HCT116 (cell line): Measurements from ENCODE around the gene FADS6. TPM values are rescaled to one million over a fixed set of nuclear protein-coding genes. Genes with fewer than 3 reads are reported as not detected.

ENCODE experiments used
- ATAC-seq: fragments of 200-7000 bp; cut with Tn5 transposase; 2 replicates; pipeline ENCODE4 v1.9.1; 2020; ENCODE audit warnings: mild to moderate bottlenecking, moderate library complexity
- BruUV-seq: library from RNA; stranded (reverse); fragments of 400-500 nt; replicated peaks from 2 replicates; lab custom pipeline; 2021; lab: Mats Ljungman, UMichigan
- CTCF ChIA-PET: fragments of 300-600 bp; sonication (Branson Sonifier 250); formaldehyde crosslinking; loops from one replicate; lab custom pipeline; 2021; ENCODE audit warnings: antibody characterized with exemption; lab: Charles Lee
- POLR2A ChIA-PET: fragments of 300-600, 350-600 bp; sonication (Branson Sonifier 250); formaldehyde crosslinking; loops from one replicate; lab custom pipeline; 2021; ENCODE audit warnings: antibody characterized with exemption; lab: Charles Lee
- RAD21 ChIA-PET, 2 experiments: fragments of 300-600 bp; sonication (Branson Sonifier 250); formaldehyde crosslinking; loops; one replicate each; lab custom pipeline; 2023; ENCODE audit warnings: low total read pairs in 2 of 2; ENCODE audit not compliant: uncharacterized antibody in 2 of 2, unreplicated experiment in 2 of 2, low non-redundant PET in 1 of 2; lab: Charles Lee
- DNase-seq: peaks from one replicate; pipeline ENCODE4 v3.0.0-alpha.2; 2010; ENCODE audit warnings: low read depth, low spot score
- H2AFZ ChIP-seq: fragments of 200-600 bp; shearing (Covaris generic), sonication (generic); 2 replicates; pipeline ENCODE4 v1.6.1; 2017; ENCODE audit warnings: low read depth, mixed run types, mixed read lengths, antibody characterized with exemption, low read length; ENCODE audit not compliant: poor library complexity, severe bottlenecking
- H3K27ac ChIP-seq: 2 replicates; pipeline ENCODE4 v1.5.1; 2012; ENCODE audit warnings: low read depth, low read length
- H3K27me3 ChIP-seq: fragments of 200-600 bp; sonication (generic); 2 replicates; pipeline ENCODE4 v1.6.1; 2016; ENCODE audit warnings: mixed run types, low read length, mixed read lengths; ENCODE audit not compliant: insufficient read depth
- H3K36me3 ChIP-seq, 2 experiments: fragments of 200-500 bp in 1 of 2; fragments of 200-600 bp in 1 of 2; sonication (Bioruptor generic) in 1 of 2; sonication (generic) in 1 of 2; 2 replicates each; pipeline versions ENCODE4 v1.5.1 to v1.6.1; 2014 to 2016; ENCODE audit warnings: low read length in 2 of 2, inconsistent platforms in 1 of 2, mixed read lengths in 1 of 2, mixed run types in 1 of 2; ENCODE audit not compliant: insufficient read depth in 2 of 2, control insufficient read depth in 1 of 2
- H3K4me1 ChIP-seq, 2 experiments: fragments of 200-600 bp in 1 of 2; sonication (generic) in 1 of 2; 2 replicates each; pipeline versions ENCODE4 v1.5.1 to v1.6.1; 2012 to 2017; ENCODE audit warnings: low read length in 2 of 2, inconsistent platforms in 1 of 2, mild to moderate bottlenecking in 1 of 2, mixed read lengths in 1 of 2, mixed run types in 1 of 2, moderate library complexity in 1 of 2; ENCODE audit not compliant: insufficient read depth in 2 of 2, control insufficient read depth in 1 of 2
- H3K4me2 ChIP-seq: fragments of 200-600 bp; sonication (generic); 2 replicates; pipeline ENCODE4 v1.6.1; 2017; ENCODE audit warnings: mixed run types, low read length, mixed read lengths
- H3K4me3 ChIP-seq, 2 experiments: fragments of 200-600 bp in 1 of 2; sonication (generic) in 1 of 2; replicated peaks in 1 of 2; 2 replicates each; pipeline ENCODE4 v1.5.1; 2011 to 2016; ENCODE audit warnings: low read length in 2 of 2, control low read depth in 1 of 2, low read depth in 1 of 2, mild to moderate bottlenecking in 1 of 2, mixed read lengths in 1 of 2, mixed run types in 1 of 2
- H3K79me2 ChIP-seq: fragments of 200-600 bp; sonication (generic); 2 replicates; pipeline ENCODE4 v1.6.1; 2017; ENCODE audit warnings: mild to moderate bottlenecking, mixed run types, low read length, moderate library complexity, mixed read lengths; ENCODE audit not compliant: insufficient read depth
- H3K9ac ChIP-seq: fragments of 200-600 bp; sonication (generic); 2 replicates; pipeline ENCODE4 v1.6.1; 2016; ENCODE audit warnings: low read length, mixed read lengths
- H3K9me2 ChIP-seq: fragments of 200-600 bp; sonication (generic), shearing (Covaris generic); 2 replicates; pipeline ENCODE4 v1.6.1; 2017; ENCODE audit warnings: mixed run types, mild to moderate bottlenecking, moderate library complexity; ENCODE audit not compliant: insufficient read depth
- H3K9me3 ChIP-seq, 2 experiments: fragments of 200-500 bp in 1 of 2; fragments of 200-600 bp in 1 of 2; sonication (Bioruptor generic) in 1 of 2; sonication (generic) in 1 of 2; 2 replicates each; pipeline ENCODE4 v1.6.1; 2014 to 2017; ENCODE audit warnings: low read length in 2 of 2, mixed read lengths in 2 of 2, inconsistent platforms in 1 of 2, low read depth in 1 of 2, mild to moderate bottlenecking in 1 of 2, mixed run types in 1 of 2, moderate library complexity in 1 of 2; ENCODE audit not compliant: control insufficient read depth in 1 of 2, insufficient read depth in 1 of 2
- H4K20me1 ChIP-seq: fragments of 200-600 bp; sonication (generic), shearing (Covaris generic); 2 replicates; pipeline ENCODE4 v1.6.1; 2017; ENCODE audit warnings: mixed run types, mild to moderate bottlenecking, moderate library complexity; ENCODE audit not compliant: insufficient read depth
- CEBPB ChIP-seq: IDR thresholded peaks from 2 replicates; pipeline ENCODE4 v1.6.1; 2012; ENCODE audit warnings: low read depth
- EZH2 ChIP-seq: fragments of 200-600 bp; sonication (generic); IDR thresholded peaks from 2 replicates; pipeline ENCODE4 v1.6.1; 2017; ENCODE audit warnings: antibody characterized with exemption, mixed run types
- EZH2phosphoT487 ChIP-seq: fragments of 200-600 bp; IDR thresholded peaks from 2 replicates; pipeline ENCODE4 v1.6.1; 2018; ENCODE audit warnings: antibody characterized with exemption, borderline replicate concordance
- JUND ChIP-seq: IDR thresholded peaks from 2 replicates; pipeline ENCODE4 v1.6.1; 2012
- POLR2A ChIP-seq: IDR thresholded peaks from 2 replicates; pipeline ENCODE4 v1.7.0; 2011; ENCODE audit warnings: borderline replicate concordance; ENCODE audit not compliant: insufficient read depth, insufficient read length; ENCODE audit errors: extremely low read depth
- REST ChIP-seq: IDR thresholded peaks from 2 replicates; pipeline ENCODE4 v1.6.1; 2012; ENCODE audit warnings: low read depth
- SIN3A ChIP-seq: IDR thresholded peaks from 2 replicates; pipeline ENCODE4 v1.6.1; 2012; ENCODE audit warnings: low read depth
- SP1 ChIP-seq: IDR thresholded peaks from 2 replicates; pipeline ENCODE4 v1.6.1; 2012; ENCODE audit warnings: low read depth
- YY1 ChIP-seq: IDR thresholded peaks from 2 replicates; pipeline ENCODE4 v1.6.1; 2011; ENCODE audit warnings: low read length, low read depth, moderate library complexity, mild to moderate bottlenecking; ENCODE audit not compliant: insufficient replicate concordance; ENCODE audit errors: extremely low read depth
- intact Hi-C: fragments of 100-400 bp; cut with micrococcal nuclease; formaldehyde crosslinking; loops from 2 replicates; pipeline ENCODE4 v1.10.0; 2022
- total RNA-seq: library from RNA; stranded (reverse); gene quantifications from one replicate; pipeline ENCODE4 v1.2.1, GENCODE V29; 2021; ENCODE audit not compliant: unreplicated experiment
- TF ChIP-seq, protein P1 (sequence below): IDR thresholded peaks from 2 replicates; pipeline ENCODE4 v1.6.1; 2012
- TF ChIP-seq, protein P2 (sequence below): IDR thresholded peaks from 2 replicates; pipeline ENCODE4 v1.6.1; 2011; ENCODE audit warnings: mild to moderate bottlenecking, low read length, moderate library complexity; ENCODE audit not compliant: insufficient replicate concordance; ENCODE audit errors: extremely low read depth

The FADS6 gene
- total RNA-seq, 1 experiment from 2014 or later = not detected

DNA sequence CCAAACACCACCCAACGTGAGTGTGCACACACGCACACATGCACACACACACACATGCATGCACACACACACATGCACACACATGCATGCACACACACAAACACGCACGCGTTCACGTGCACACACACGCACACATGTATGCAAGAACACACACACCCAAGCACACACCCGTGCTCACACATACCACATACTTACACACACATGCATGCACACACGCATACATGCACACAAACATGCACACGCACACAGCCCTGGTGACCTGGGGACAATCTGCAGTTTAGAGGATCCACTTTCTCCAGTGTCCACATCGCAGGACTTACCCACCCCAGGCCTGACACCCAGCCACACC, 23.4 kb upstream of the FADS6 start:
- ChIA-PET CTCF (no interaction called here), RAD21 (no interaction called here), POLR2A (no interaction called here)
- H3K79me2 ChIP-seq = no peaks in the 10 kb centered on the region
- peak overlapping the region; percentile 25; the same call in 1 of the 2 replicates for H3K27ac ChIP-seq
- no peak overlapping the region for H3K4me3 ChIP-seq
- no peak overlapping the region for H3K9ac ChIP-seq
- peaks cover 0 to 2% of the 10 kb centered on the region in 2 experiments; a peak in 1 of 4 replicates for H3K36me3 ChIP-seq
- H4K20me1 ChIP-seq = no peaks in the 10 kb centered on the region
- intact Hi-C loops = no loop called here
- no peaks in the 10 kb centered on the region for H3K27me3 ChIP-seq
- DNase-seq = no peak
- H3K4me2 ChIP-seq = no peak overlapping the region
- no peak for ATAC-seq
- H3K9me3 ChIP-seq = no peaks in the 10 kb centered on the region
- no TSS peak for BruUV-seq
- no peaks in the 10 kb centered on the region for H3K9me2 ChIP-seq
- peaks cover 10 to 14% of the 10 kb centered on the region in 2 experiments; a peak in 3 of 4 replicates for H3K4me1 ChIP-seq
- no peak overlapping the region for H2AFZ ChIP-seq
- no peak for TF ChIP-seq POLR2A
- no peak for TF ChIP-seq JUND
- TF ChIP-seq, protein P1, sequence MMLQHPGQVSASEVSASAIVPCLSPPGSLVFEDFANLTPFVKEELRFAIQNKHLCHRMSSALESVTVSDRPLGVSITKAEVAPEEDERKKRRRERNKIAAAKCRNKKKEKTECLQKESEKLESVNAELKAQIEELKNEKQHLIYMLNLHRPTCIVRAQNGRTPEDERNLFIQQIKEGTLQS = no peak
- TF ChIP-seq SP1 = no peak
- TF ChIP-seq YY1 = no peak

- POLR2A ChIA-PET = no interaction called here
- CTCF ChIA-PET = no interaction called here
- RAD21 ChIA-PET = no interaction called here
- Histone ChIP-seq H3K27ac (peak overlapping the region; percentile 25; the same call in 1 of the 2 replicates), H3K4me2 (no peak overlapping the region), H3K27me3 (no peaks in the 10 kb centered on the region), H3K79me2 (no peaks in the 10 kb centered on the region), H3K9me3 (no peaks in the 10 kb centered on the region), H3K9me2 (no peaks in the 10 kb centered on the region), H3K9ac (no peak overlapping the region), H3K4me1 (peaks cover 7 to 9% of the 10 kb centered on the region in 2 experiments; a peak in 3 of 4 replicates), H3K36me3 (peaks cover 0 to 2% of the 10 kb centered on the region in 2 experiments; a peak in 1 of 4 replicates), H4K20me1 (no peaks in the 10 kb centered on the region), H2AFZ (no peak overlapping the region), H3K4me3 (no peak overlapping the region)
- intact Hi-C loops = no loop called here
- BruUV-seq = no TSS peak
- DNase-seq (no peak), ATAC-seq (no peak)
- no peak for TF ChIP-seq REST
- TF ChIP-seq SP1 = no peak
- TF ChIP-seq EZH2 = no peak
- TF ChIP-seq SIN3A = no peak
- TF ChIP-seq CEBPB = no peak
- TF ChIP-seq, protein P2, sequence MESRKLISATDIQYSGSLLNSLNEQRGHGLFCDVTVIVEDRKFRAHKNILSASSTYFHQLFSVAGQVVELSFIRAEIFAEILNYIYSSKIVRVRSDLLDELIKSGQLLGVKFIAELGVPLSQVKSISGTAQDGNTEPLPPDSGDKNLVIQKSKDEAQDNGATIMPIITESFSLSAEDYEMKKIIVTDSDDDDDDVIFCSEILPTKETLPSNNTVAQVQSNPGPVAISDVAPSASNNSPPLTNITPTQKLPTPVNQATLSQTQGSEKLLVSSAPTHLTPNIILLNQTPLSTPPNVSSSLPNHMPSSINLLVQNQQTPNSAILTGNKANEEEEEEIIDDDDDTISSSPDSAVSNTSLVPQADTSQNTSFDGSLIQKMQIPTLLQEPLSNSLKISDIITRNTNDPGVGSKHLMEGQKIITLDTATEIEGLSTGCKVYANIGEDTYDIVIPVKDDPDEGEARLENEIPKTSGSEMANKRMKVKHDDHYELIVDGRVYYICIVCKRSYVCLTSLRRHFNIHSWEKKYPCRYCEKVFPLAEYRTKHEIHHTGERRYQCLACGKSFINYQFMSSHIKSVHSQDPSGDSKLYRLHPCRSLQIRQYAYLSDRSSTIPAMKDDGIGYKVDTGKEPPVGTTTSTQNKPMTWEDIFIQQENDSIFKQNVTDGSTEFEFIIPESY = no peak
- TF ChIP-seq EZH2phosphoT487 = no peak
Measured at GRCh38 chr17:74916136-74916850, 22.9 kb upstream of the FADS6 start.
